Measurements from ENCODE around the gene CHST15.
"Not testable (repeated sequence)": the region's sequence is repeated elsewhere in the genome, so short reads cannot be mapped to it uniquely, and the experiment has no call there.

Gene CHST15

DNA sequence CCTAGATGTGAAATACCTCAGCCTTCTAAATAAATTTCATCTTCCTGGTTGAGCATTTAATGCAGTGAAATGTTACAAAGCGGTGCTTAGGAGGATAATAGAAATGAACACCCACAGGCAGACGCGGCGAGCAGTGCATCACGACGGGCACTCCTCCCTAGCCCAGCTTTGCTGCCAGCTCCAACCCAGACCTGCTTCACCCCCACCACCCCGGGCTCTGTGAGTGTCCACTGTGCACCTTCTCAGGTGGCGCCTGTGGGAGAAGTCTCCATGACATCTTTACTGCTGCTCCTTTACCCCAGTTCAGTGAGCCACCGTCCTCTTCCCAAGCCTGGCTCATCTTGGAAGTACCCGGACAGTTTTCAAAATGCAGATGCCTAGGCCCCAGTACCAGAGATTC lies 5.2 kb upstream of the CHST15 start:
- no peak overlapping the region for H3K27ac Mint-ChIP-seq
- peaks cover 6% of the 10 kb centered on the region for H3K4me1 Mint-ChIP-seq
- no peak overlapping the region for H3K4me3 Mint-ChIP-seq
- no peak for DNase-seq
- peaks cover 63% of the 10 kb centered on the region for H3K27me3 Mint-ChIP-seq
- H3K9me3 Mint-ChIP-seq: peaks cover 4% of the 10 kb centered on the region
- no peaks in the 10 kb centered on the region for H3K36me3 Mint-ChIP-seq
- CTCF ChIA-PET: no interaction called here

GRCh38 chr10:124097883-124098282 lies 4.5 kb upstream of the CHST15 start:
- Mint-ChIP-seq H3K4me3 (no peak overlapping the region), H3K9me3 (peaks cover 4% of the 10 kb centered on the region)

GRCh38 chr10:124096494-124096893 lies 3.1 kb upstream of the CHST15 start:
- CTCF ChIA-PET: no interaction called here
- Mint-ChIP-seq H3K36me3 (no peaks in the 10 kb centered on the region), H3K9me3 (peaks cover 4% of the 10 kb centered on the region), H3K4me1 (peaks cover 11% of the 10 kb centered on the region), H3K4me3 (no peak overlapping the region), H3K27ac (no peak overlapping the region), H3K27me3 (peaks cover 79% of the 10 kb centered on the region)
- no peak for DNase-seq

More at GRCh38 chr10:124097883-124098282, 4.5 kb upstream of the CHST15 start:
- Mint-ChIP-seq H3K4me1 (peaks cover 9% of the 10 kb centered on the region), H3K27ac (no peak overlapping the region), H3K36me3 (no peaks in the 10 kb centered on the region), H3K27me3 (peaks cover 70% of the 10 kb centered on the region)
- DNase-seq: no peak
- CTCF ChIA-PET: no interaction called here

- CTCF ChIA-PET: interaction anchor here (0.8 kb wide), 1 partner anchor 900 kb away, joined by 3 read pairs; no protein-coding TSS in a partner anchor
- not testable (repeated sequence) for H3K4me3 Mint-ChIP-seq, H3K9me3 Mint-ChIP-seq, DNase-seq, H3K27ac Mint-ChIP-seq, H3K36me3 Mint-ChIP-seq
- peaks cover 14% of the 10 kb centered on the region for H3K4me1 Mint-ChIP-seq
- H3K27me3 Mint-ChIP-seq: peaks cover 86% of the 10 kb centered on the region
Observed at GRCh38 chr10:124095801-124096200, 2.4 kb upstream of the CHST15 start.

DNA sequence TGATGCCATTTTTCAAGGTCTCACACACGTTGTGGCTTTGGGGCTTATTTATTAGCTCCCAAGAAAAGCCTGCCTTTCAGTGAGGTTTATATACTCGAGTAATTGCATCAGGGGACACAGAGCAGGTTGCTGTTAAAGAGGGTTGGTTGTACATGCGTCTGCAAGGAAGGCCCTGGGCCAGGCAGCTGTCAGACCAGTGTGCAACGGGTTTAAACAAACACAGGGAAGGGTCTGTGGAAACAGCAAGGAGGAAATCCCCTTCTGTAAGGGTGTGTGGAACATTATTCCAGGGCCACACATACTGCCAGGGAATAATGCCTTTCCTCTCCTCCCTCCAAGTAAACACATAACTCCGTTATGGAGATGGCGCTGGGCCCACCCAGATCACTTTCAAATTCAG lies 1.7 kb upstream of the CHST15 start:
- Mint-ChIP-seq H3K4me3 (no peak overlapping the region), H3K27me3 (peaks cover 93% of the 10 kb centered on the region), H3K4me1 (peaks cover 14% of the 10 kb centered on the region), H3K27ac (no peak overlapping the region), H3K36me3 (no peaks in the 10 kb centered on the region), H3K9me3 (no peaks in the 10 kb centered on the region)
- CTCF ChIA-PET: no interaction called here
- no peak for DNase-seq

- DNase-seq: no peak
- CTCF ChIA-PET: no interaction called here
- Mint-ChIP-seq H3K4me3 (no peak overlapping the region), H3K27me3 (peaks cover 94% of the 10 kb centered on the region), H3K27ac (no peak overlapping the region), H3K36me3 (no peaks in the 10 kb centered on the region), H3K9me3 (no peaks in the 10 kb centered on the region), H3K4me1 (peaks cover 14% of the 10 kb centered on the region)
Observed at GRCh38 chr10:124094419-124094785, 1.0 kb upstream of the CHST15 start.

DNA sequence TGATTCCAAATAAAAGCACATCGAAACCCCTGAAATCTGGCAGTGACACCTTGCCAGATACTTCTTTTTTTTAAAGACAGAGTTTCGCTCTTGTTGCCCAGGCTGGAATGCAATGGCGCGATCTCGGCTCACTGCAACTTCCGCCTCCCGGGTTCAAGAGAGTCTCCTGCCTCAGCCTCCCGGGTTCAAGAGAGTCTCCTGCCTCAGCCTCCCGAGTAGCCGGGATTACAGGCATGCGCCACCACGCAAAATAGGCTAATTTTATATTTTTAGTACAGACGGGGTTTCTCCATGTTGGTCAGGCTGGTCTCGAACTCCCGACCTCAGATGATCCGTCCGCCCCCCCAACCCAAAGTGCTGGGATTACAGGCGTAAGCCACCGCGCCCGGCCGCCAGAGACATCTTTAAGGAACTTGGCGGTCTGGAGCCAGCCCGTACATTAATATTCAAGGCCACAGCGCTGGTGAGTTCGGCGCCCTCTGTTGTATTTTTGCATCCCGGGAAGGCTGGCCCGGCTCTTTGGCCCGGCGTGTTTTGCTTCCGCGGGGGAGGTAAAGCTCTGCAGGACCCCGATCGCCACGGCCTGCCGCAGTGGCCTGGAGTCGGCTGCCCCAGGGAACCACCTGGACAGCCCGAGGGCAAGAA lies 498 bp upstream of the CHST15 start:
- DNase-seq, CTCF ChIA-PET, H3K9me3 Mint-ChIP-seq, H3K36me3 Mint-ChIP-seq, H3K27ac Mint-ChIP-seq: not testable (repeated sequence)
- peaks cover 95% of the 10 kb centered on the region for H3K27me3 Mint-ChIP-seq
- H3K4me1 Mint-ChIP-seq: peaks cover 14% of the 10 kb centered on the region
- H3K4me3 Mint-ChIP-seq: peak overlapping the region; percentile 38

DNA sequence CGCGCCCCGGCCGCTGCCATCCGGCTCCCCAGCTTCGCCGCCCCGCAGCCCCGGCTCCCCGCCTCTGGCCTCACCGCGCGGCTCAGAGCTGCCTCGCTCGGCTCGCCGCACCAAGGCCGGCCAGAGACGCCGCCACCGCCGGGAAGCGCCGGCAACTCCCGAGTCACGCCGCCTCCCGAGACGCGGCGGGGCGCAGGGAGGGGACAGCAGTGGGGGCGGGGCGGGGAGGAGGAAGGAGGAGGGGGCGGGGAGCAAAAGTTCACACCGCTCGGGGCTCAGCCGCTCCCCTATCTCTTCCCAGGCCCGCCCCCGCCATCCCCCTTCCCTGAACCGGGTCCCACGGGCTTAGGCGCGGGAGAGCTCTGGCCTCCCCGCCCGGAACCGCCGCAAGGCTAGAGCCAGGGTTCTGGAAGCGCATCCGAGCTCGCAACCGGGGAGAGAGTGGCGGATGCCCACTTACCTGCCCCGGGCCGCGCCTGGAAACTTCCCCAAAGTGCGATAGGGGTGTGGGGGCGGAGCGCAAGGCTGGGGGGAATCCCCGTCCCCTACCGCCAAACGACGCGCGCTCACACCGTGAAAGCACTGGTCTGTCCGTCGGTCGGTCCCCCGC lies 1.0 kb downstream of the CHST15 start:
- CTCF ChIA-PET: no interaction called here
- Mint-ChIP-seq H3K4me3 (peak overlapping the region; percentile 55), H3K27ac (no peak overlapping the region), H3K27me3 (peaks cover 90% of the 10 kb centered on the region), H3K36me3 (no peaks in the 10 kb centered on the region), H3K9me3 (no peaks in the 10 kb centered on the region), H3K4me1 (peaks cover 14% of the 10 kb centered on the region)
- peak; percentile 37 for DNase-seq

DNA sequence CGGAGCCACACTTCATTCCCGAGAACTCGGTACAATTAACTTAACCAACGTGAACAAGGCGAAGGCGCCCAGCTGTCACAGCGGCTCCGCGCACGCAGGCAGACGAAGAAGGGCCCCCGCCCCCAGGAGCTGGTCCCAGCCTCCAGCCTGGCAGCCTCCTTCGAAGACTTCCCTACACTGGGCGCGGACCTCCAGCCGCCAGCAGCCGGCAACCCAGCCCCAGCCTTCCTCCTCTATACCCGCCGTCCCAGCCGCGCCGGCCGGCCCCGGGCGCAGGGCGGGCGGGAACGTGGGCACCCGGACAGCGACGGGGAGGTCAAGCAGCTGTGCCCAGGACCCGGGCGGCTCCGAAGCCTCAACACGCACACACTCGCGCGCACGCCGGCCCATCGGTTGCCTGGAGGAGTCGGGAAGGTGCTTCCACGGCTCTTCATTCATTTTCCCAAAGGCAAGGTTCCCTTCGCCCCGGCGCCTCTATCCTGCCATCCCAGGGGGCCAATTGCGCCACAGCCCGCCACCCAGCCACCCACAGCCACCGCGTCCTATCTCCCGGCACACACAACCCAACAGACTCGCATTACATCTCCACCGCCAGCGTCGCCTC lies 1.6 kb downstream of the CHST15 start:
- Mint-ChIP-seq H3K27ac (no peak overlapping the region), H3K4me1 (peaks cover 14% of the 10 kb centered on the region)

GRCh38 chr10:124090601-124091209 lies 2.7 kb downstream of the CHST15 start:
- no peak overlapping the region for H3K27ac Mint-ChIP-seq
- peaks cover 14% of the 10 kb centered on the region for H3K4me1 Mint-ChIP-seq
- no peak for DNase-seq
- CTCF ChIA-PET: interaction anchor here (1.9 kb wide), 1 partner anchor 94 kb away, joined by 6 read pairs; no protein-coding TSS in a partner anchor
- no peaks in the 10 kb centered on the region for H3K9me3 Mint-ChIP-seq
- H3K4me3 Mint-ChIP-seq: no peak overlapping the region
- no peaks in the 10 kb centered on the region for H3K36me3 Mint-ChIP-seq
- H3K27me3 Mint-ChIP-seq: peaks cover 87% of the 10 kb centered on the region

More for the DNA sequence above, 1.6 kb downstream of the CHST15 start:
- CTCF ChIA-PET: no interaction called here
- Mint-ChIP-seq H3K27me3 (peaks cover 89% of the 10 kb centered on the region), H3K9me3 (no peaks in the 10 kb centered on the region), H3K36me3 (no peaks in the 10 kb centered on the region), H3K4me3 (peak overlapping the region; percentile 55)
- no peak for DNase-seq

- Mint-ChIP-seq H3K4me1 (peaks cover 14% of the 10 kb centered on the region), H3K9me3 (no peaks in the 10 kb centered on the region), H3K27ac (no peak overlapping the region), H3K36me3 (no peaks in the 10 kb centered on the region), H3K27me3 (peaks cover 81% of the 10 kb centered on the region), H3K4me3 (no peak overlapping the region)
- no peak for DNase-seq
- CTCF ChIA-PET: interaction anchor here (1.9 kb wide), 1 partner anchor 93 kb away, joined by 6 read pairs; no protein-coding TSS in a partner anchor
Observed at GRCh38 chr10:124089859-124090258, 3.5 kb downstream of the CHST15 start.

GRCh38 chr10:124088915-124089314 lies 4.5 kb downstream of the CHST15 start:
- no peak for DNase-seq
- Mint-ChIP-seq H3K4me3 (no peak overlapping the region), H3K9me3 (no peaks in the 10 kb centered on the region), H3K27ac (no peak overlapping the region), H3K4me1 (peaks cover 11% of the 10 kb centered on the region), H3K36me3 (no peaks in the 10 kb centered on the region), H3K27me3 (peaks cover 71% of the 10 kb centered on the region)
- CTCF ChIA-PET: no interaction called here

GRCh38 chr10:124087672-124088634 lies 5.4 kb downstream of the CHST15 start:
- peaks cover 4% of the 10 kb centered on the region for H3K4me1 Mint-ChIP-seq
- no peak for DNase-seq
- no peak overlapping the region for H3K27ac Mint-ChIP-seq
- H3K27me3 Mint-ChIP-seq: peaks cover 62% of the 10 kb centered on the region
- CTCF ChIA-PET: no interaction called here
- H3K4me3 Mint-ChIP-seq: no peak overlapping the region
- H3K9me3 Mint-ChIP-seq: no peaks in the 10 kb centered on the region
- H3K36me3 Mint-ChIP-seq: no peaks in the 10 kb centered on the region
